Stimulated activated naive B cell treated with anti-CD40 and anti-IgM and Interleukin-4, amounts not matched to agents 10 μg/mL and 1 μg/mL and 100 μg/mL, for 72 hours (primary cell): ENCODE measurements around the gene PDZRN3.

Source experiments
- ATAC-seq, 2 donors: fragments of 150-1000 bp; cut with Tn5 transposase; replicated peaks; 2 replicates each; pipeline ENCODE4 v1.10.0; 2021; ENCODE audit warnings: moderate library complexity in 1 of 2
- DNase-seq: peaks from one replicate; pipeline ENCODE4 v3.0.0; 2021
- H3K27ac Mint-ChIP-seq: one replicate; pipeline ENCODE4 v1.8.0; 2022; ENCODE audit warnings: mild to moderate bottlenecking, mixed read lengths
- H3K27me3 Mint-ChIP-seq, 2 donors: one replicate each; pipeline ENCODE4 v1.8.0; 2022; ENCODE audit warnings: mixed read lengths in 2 of 2
- H3K36me3 Mint-ChIP-seq, 2 donors: one replicate each; pipeline ENCODE4 v1.8.0; 2022; ENCODE audit warnings: mixed read lengths in 2 of 2, mild to moderate bottlenecking in 1 of 2
- H3K4me1 Mint-ChIP-seq, 2 donors: one replicate each; pipeline ENCODE4 v1.8.0; 2022; ENCODE audit warnings: mixed read lengths in 2 of 2, mild to moderate bottlenecking in 1 of 2
- H3K4me3 Mint-ChIP-seq, 2 donors: one replicate each; pipeline ENCODE4 v1.8.0; 2022; ENCODE audit warnings: mild to moderate bottlenecking in 2 of 2, mixed read lengths in 2 of 2, moderate library complexity in 1 of 2
- H3K9me3 Mint-ChIP-seq, 2 donors: one replicate each; pipeline ENCODE4 v1.8.0; 2022; ENCODE audit warnings: mixed read lengths in 2 of 2, mild to moderate bottlenecking in 1 of 2

PDZRN3 gene

DNA sequence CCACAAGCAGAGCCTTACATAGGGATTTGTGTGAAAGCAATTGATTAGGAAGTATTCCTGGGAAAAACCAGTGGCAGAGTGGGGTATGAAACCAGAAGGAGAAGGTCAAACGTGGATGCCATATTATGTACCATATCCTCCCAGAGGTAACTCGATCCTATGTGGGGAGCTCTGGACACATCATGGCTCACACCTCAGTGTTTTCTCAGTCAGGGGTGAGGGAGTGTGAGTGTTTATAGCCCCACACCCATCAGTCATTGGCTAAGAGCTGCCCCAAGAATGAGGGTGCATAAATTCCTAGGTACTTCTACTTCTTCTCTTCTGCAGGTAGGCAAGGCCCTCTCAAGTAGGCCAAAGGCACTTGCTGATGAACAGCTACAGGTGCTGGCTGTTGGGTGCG is 28.2 kb upstream of the PDZRN3 start:
- Mint-ChIP-seq H3K27me3 (no peaks in the 10 kb centered on the region), H3K9me3 (peaks cover 0 to 3% of the 10 kb centered on the region in 2 donors), H3K4me1 (no peaks in the 10 kb centered on the region), H3K4me3 (no peak overlapping the region), H3K27ac (no peak overlapping the region), H3K36me3 (no peaks in the 10 kb centered on the region)
- ATAC-seq, result no peak
- DNase-seq, result no peak

DNA sequence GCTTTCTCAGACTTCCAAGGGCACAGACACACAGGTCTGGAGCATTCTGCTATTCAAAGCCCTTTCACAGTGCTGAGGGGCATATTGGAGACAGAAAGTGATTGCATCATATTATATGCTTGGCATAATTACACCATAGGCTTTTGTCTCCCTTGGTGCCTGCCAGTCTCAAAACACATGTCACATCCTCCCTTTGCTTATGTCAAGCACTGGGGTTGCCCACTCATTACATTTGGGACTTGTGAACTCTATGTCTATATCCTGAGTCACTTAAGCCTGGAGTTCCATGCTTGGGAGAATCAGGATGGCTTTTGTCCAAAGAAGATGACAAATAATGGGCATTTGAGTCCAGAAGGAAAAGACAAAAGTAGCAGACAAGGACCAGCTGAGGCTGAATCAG is 12.3 kb upstream of the PDZRN3 start:
- H3K4me1 Mint-ChIP-seq, result no peaks in the 10 kb centered on the region
- H3K36me3 Mint-ChIP-seq, result no peaks in the 10 kb centered on the region
- H3K9me3 Mint-ChIP-seq, result no peaks in the 10 kb centered on the region
- ATAC-seq, result no peak
- no peak overlapping the region for H3K27ac Mint-ChIP-seq
- no peak overlapping the region for H3K4me3 Mint-ChIP-seq
- DNase-seq, result no peak
- no peaks in the 10 kb centered on the region for H3K27me3 Mint-ChIP-seq

DNA sequence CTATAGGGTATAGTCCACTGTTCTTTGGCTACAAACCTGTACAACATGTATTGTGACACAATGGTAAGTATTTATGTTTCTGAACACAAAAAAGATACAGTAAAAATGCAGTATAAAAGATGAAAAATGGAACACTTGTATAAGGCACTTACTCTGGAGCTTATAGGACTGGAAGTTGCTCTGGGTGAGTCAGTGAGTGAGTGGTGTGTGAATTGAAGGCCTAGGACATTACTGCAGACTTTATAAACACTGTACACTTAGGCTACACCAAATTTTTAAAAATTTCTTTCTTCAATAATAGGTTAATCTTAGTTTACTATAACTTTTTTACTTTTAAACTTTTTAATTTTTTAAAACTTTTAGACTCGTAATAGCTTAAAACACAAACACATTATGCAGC is 10.5 kb upstream of the PDZRN3 start:
- no peaks in the 10 kb centered on the region for H3K36me3 Mint-ChIP-seq
- H3K4me1 Mint-ChIP-seq, result no peaks in the 10 kb centered on the region
- no peak for ATAC-seq
- no peak for DNase-seq
- no peaks in the 10 kb centered on the region for H3K9me3 Mint-ChIP-seq
- H3K27me3 Mint-ChIP-seq, result no peaks in the 10 kb centered on the region
- H3K4me3 Mint-ChIP-seq, result no peak overlapping the region
- no peak overlapping the region for H3K27ac Mint-ChIP-seq

DNA sequence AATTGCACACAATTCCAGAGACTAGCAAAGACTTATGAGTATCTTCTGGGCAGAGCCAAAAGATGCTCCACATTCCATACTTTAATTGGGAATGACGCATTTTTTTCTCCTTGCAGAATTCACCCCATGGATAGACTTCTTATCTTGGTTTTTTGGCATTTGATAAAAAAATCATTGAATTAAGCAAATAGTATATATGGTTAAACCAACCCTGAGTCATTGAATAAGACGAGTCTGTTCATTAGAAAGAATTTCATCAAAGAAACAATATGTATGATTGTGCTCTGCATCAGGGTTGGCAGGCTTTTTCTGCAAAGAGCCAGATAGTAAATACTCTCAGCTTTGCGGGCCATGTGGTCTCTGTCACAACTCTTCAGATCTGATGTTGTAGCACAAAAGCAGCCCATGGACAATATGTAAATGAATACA is 9.2 kb upstream of the PDZRN3 start:
- ATAC-seq (no peak), DNase-seq (no peak)
- Mint-ChIP-seq H3K36me3 (no peaks in the 10 kb centered on the region), H3K9me3 (peaks cover 0 to 2% of the 10 kb centered on the region in 2 donors), H3K4me3 (no peak overlapping the region), H3K27me3 (no peaks in the 10 kb centered on the region), H3K27ac (no peak overlapping the region), H3K4me1 (no peaks in the 10 kb centered on the region)

DNA sequence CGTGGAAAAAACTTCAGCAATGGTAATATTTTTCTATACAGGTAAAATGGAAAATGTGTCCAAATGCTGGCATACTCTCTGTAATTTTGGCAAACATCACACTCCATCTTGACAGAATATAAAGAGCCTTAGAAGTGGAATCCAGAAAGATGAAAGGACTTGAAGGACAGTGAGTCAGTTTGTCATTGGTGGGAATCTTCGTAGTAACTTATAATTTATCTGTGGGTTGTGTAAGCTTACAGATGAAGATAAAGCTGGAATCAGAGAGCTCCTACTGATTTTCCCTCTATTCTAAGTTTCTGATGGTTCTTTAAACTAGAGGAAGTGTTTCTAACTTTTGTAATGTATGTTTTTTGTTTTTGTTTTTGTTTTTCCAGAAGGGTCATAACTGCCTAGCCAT is 8.7 kb upstream of the PDZRN3 start:
- H3K4me3 Mint-ChIP-seq, result no peak overlapping the region
- no peak overlapping the region for H3K27ac Mint-ChIP-seq
- ATAC-seq (no peak), DNase-seq (no peak)
- no peaks in the 10 kb centered on the region for H3K36me3 Mint-ChIP-seq
- H3K27me3 Mint-ChIP-seq, result no peaks in the 10 kb centered on the region
- no peaks in the 10 kb centered on the region for H3K4me1 Mint-ChIP-seq
- H3K9me3 Mint-ChIP-seq, result peaks cover 0 to 2% of the 10 kb centered on the region in 2 donors

DNA sequence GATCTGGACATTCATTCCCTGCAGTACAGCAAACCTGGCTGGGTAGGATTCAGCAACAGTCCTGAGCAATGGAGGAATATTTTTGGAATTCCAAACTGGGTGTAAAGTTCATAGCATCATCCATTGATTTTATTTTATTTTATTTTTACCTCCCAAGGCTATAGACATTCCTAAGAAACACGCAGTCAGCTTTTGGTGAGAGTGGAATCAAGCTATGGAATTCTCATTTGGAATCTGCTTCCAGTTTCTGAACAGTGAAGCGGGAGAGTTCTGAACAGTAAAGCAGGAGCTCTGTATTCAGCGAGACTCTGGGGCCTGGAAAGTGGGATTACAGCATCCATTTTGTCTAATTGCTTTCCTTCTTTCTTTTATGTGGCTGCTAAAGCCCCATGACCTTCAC is 1.4 kb upstream of the PDZRN3 start:
- H3K27me3 Mint-ChIP-seq, result peaks cover 22 to 32% of the 10 kb centered on the region in 2 donors
- H3K27ac Mint-ChIP-seq, result no peak overlapping the region
- DNase-seq (no peak), ATAC-seq (no peak)
- peaks cover 0 to 4% of the 10 kb centered on the region in 2 donors for H3K9me3 Mint-ChIP-seq
- H3K4me1 Mint-ChIP-seq, result no peaks in the 10 kb centered on the region
- no peak overlapping the region for H3K4me3 Mint-ChIP-seq
- H3K36me3 Mint-ChIP-seq, result no peaks in the 10 kb centered on the region

DNA sequence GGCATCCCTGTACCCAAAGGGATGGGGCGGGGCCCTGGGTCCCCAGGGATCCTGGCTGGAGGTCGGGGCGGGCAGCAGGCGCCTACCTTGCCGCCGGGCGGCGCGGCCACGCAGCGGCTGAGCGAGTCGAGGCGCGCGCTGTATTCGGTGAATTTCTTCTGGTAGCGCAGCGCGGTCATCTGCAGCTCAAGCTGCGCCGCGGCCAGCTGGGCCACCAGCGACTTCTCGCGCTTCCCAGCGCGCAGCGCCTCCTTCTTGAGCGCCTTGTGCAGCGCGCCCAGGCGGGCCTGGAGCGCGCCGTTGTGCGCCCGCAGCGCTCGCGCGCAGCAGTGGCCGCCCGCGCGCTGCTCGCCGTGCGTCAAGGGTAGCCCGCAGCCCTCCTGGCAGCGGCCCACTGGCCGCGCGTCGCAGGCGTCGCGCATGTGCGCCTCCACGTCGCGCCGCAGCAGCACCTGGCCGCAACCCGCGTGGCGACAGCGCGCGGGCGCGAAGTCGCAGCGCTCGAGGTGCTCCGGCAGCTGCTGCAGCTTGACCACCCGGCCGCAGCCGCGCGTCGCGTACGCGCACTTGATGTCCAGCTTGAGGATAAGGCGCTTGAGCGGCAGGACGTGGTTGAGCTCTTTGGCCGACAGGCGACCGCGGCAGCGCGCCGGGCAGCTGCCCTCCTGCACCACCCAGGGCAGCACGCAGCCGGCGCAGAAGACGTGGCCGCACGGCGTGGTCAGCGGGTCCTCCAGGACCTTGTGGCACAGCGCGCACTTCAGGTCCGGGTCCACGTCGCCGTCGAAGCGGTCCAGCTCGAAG is 522 bp downstream of the PDZRN3 start:
- DNase-seq (no peak), ATAC-seq (no peak)
- Mint-ChIP-seq H3K27me3 (peaks cover 22 to 32% of the 10 kb centered on the region in 2 donors), H3K4me1 (no peaks in the 10 kb centered on the region), H3K9me3 (peaks cover 0 to 4% of the 10 kb centered on the region in 2 donors), H3K27ac (no peak overlapping the region), H3K36me3 (no peaks in the 10 kb centered on the region), H3K4me3 (no peak overlapping the region)

DNA sequence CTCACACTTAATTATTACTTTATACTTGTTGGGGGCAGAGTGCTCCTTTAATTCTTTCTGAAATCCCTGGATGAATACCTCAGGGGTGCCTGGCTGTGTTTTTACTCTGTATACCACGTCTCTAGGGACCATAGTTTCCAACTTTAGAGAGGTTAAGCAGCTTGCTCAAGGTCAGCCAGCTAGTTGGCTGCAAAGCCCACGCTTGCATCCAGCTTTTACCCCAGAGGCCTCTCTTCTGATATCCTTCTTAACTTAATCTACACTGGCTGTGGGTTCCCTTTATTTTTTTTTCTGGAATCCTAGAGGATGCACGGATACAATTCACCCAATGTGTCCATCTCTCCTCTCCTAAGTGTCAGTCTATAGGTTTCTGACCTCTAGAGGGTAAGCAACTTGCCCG is 1.4 kb downstream of the PDZRN3 start:
- ATAC-seq, result no peak
- Mint-ChIP-seq H3K36me3 (no peaks in the 10 kb centered on the region), H3K9me3 (peaks cover 0 to 2% of the 10 kb centered on the region in 2 donors), H3K27me3 (peaks cover 22 to 32% of the 10 kb centered on the region in 2 donors), H3K4me1 (no peaks in the 10 kb centered on the region), H3K27ac (no peak overlapping the region), H3K4me3 (no peak overlapping the region)
- no peak for DNase-seq

DNA sequence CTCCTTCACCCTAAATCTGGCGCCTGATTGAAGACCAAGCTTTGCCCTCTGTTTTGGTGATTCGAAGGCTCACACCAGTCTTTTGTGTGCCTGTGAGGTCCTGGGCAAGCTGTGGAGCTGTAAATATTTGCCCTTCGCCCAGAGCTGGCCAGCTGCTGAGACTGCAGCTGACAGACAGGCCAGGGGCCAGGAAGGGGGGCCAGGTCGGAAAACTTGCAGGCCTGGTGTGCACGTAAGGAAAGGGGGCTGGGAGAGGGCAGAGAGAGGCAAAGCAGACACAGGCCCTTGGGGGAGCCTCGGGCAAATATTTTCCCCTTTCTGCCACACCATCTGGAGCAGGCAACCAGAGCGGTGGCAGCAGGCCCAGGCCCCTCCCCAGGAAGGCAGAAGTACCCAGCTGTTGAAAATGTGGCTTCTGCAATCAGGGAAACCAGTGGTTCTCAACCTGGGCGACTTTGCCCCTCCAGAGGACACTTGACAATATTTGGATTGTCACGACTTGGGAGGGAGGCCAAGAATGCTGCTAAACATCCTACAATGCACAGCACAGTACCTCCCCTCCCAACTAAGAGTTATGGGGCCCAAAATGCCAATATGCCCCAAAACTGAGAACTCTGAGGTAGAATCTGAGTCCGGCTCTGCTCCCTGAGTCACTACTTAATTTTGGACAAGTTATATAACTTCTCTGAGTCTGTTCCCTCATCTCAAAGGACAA is 2.5 kb downstream of the PDZRN3 start:
- peaks cover 17 to 32% of the 10 kb centered on the region in 2 donors for H3K27me3 Mint-ChIP-seq
- H3K36me3 Mint-ChIP-seq, result no peaks in the 10 kb centered on the region
- no peaks in the 10 kb centered on the region for H3K4me1 Mint-ChIP-seq
- H3K9me3 Mint-ChIP-seq, result peaks cover 0 to 2% of the 10 kb centered on the region in 2 donors
- ATAC-seq, result no peak
- DNase-seq, result no peak
- no peak overlapping the region for H3K4me3 Mint-ChIP-seq
- no peak overlapping the region for H3K27ac Mint-ChIP-seq

DNA sequence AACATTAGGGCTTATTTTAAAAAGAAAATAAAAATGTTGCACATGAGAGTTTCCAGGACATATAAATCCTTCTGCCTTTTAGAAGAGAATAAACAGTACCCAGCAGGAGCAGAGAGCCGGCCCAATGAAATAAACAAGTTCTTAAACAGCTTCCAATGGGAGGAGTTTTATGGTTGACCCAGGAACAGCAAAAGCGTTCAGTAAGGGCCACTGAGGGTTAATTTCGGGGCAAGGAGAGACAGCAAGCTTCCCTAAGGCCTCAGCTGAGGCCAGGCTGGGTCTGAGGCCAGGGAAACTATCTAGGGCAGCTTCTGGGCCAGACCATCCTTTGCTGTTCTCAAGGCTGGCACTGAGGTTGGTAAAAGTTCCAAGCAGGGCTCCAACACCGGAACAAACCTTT is 3.4 kb downstream of the PDZRN3 start:
- peaks cover 17 to 32% of the 10 kb centered on the region in 2 donors for H3K27me3 Mint-ChIP-seq
- H3K9me3 Mint-ChIP-seq, result peaks cover 0 to 2% of the 10 kb centered on the region in 2 donors
- no peak for ATAC-seq
- no peak overlapping the region for H3K4me3 Mint-ChIP-seq
- no peaks in the 10 kb centered on the region for H3K4me1 Mint-ChIP-seq
- DNase-seq, result no peak
- no peaks in the 10 kb centered on the region for H3K36me3 Mint-ChIP-seq
- no peak overlapping the region for H3K27ac Mint-ChIP-seq

DNA sequence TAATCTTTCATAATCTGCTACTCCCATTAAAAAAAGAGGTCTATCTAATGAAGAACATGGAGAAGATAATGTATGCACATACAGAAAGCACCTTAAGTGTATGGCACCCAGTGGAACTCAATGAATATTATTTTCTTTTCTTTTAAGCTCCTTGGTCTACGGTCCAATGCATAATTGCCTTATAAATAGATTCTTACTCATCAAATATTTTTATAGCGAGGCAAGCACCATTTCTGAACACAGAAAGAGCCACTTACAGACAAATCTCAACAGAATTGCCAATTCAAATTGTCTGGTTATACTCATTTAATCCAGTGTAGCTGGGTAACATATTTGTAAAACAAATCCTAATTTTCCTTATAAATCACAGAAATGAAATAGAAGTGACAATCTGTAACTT is 6.3 kb downstream of the PDZRN3 start:
- H3K27ac Mint-ChIP-seq, result no peak overlapping the region
- H3K27me3 Mint-ChIP-seq, result peaks cover 7 to 16% of the 10 kb centered on the region in 2 donors
- no peak overlapping the region for H3K4me3 Mint-ChIP-seq
- no peak for DNase-seq
- no peaks in the 10 kb centered on the region for H3K36me3 Mint-ChIP-seq
- ATAC-seq, result no peak
- no peaks in the 10 kb centered on the region for H3K4me1 Mint-ChIP-seq
- peaks cover 0 to 2% of the 10 kb centered on the region in 2 donors for H3K9me3 Mint-ChIP-seq

DNA sequence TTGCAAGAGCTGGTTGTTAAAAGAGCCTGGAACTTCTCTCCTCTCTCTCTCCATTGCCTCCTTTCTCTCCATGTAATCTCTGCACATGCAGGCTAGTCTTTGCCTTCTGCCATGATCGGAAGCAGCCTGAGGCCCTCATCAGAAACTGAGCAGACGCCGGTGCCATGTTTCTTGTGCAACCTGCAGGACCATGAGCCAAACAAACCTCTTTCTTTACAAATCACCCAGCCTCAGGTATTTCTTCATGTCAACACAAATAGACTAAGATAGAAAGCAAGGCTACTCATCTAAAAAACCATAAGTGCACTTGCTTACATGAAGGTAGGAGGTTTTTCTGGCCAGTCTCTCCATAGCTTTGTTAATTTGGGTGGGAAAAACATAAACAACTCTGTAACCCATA is 8.7 kb downstream of the PDZRN3 start:
- no peak overlapping the region for H3K27ac Mint-ChIP-seq
- DNase-seq, result no peak
- peaks cover 0 to 5% of the 10 kb centered on the region in 2 donors for H3K27me3 Mint-ChIP-seq
- ATAC-seq, result no peak
- H3K36me3 Mint-ChIP-seq, result no peaks in the 10 kb centered on the region
- H3K4me3 Mint-ChIP-seq, result no peak overlapping the region
- no peaks in the 10 kb centered on the region for H3K4me1 Mint-ChIP-seq
- H3K9me3 Mint-ChIP-seq, result peaks cover 0 to 3% of the 10 kb centered on the region in 2 donors

DNA sequence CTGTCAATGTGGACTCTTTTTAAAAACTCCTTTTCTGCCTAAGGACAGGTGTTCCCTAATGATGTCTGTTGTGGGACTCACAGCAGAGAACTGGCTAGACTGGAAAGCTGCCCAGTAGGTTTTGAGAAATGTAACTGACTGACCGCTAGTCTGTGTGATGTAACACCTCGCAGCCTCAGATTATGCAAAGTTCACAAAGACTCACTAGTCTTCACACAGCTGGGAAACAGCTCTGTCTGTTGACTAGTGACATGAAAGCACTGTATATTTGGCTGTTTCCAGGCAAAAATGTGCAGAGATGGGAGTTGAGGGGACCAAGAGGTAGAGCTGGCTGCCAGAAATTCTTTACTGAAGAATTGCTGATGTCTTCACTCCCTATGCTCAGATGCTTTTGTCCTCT is 10.3 kb downstream of the PDZRN3 start:
- DNase-seq, result no peak
- no peak overlapping the region for H3K4me3 Mint-ChIP-seq
- H3K4me1 Mint-ChIP-seq, result no peaks in the 10 kb centered on the region
- H3K9me3 Mint-ChIP-seq, result peaks cover 0 to 3% of the 10 kb centered on the region in 2 donors
- H3K27me3 Mint-ChIP-seq, result peaks cover 0 to 5% of the 10 kb centered on the region in 2 donors
- no peak for ATAC-seq
- H3K36me3 Mint-ChIP-seq, result no peaks in the 10 kb centered on the region
- no peak overlapping the region for H3K27ac Mint-ChIP-seq

DNA sequence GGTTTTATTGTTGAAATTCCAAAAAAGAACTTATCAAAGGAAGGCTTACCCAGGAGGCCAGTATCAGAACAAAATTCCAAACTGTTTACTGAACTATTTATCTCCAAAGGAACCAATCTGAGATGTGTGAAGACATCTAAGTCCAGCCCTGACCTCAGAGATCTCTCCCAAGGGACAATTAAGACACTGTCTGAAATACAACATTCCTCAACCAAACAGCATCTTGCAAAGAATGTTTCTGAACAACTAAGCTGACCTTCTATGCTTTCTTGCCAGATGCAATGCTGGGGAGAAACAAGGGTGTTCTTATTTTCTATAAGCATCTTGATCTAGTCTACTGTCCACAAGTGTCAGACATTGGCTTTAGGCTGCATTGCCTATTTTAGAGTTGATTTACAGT is 13.6 kb downstream of the PDZRN3 start:
- DNase-seq, result no peak
- peaks cover 0 to 3% of the 10 kb centered on the region in 2 donors for H3K9me3 Mint-ChIP-seq
- no peaks in the 10 kb centered on the region for H3K36me3 Mint-ChIP-seq
- ATAC-seq, result no peak
- H3K4me3 Mint-ChIP-seq, result no peak overlapping the region
- H3K27me3 Mint-ChIP-seq, result peaks cover 0 to 5% of the 10 kb centered on the region in 2 donors
- no peaks in the 10 kb centered on the region for H3K4me1 Mint-ChIP-seq
- no peak overlapping the region for H3K27ac Mint-ChIP-seq

DNA sequence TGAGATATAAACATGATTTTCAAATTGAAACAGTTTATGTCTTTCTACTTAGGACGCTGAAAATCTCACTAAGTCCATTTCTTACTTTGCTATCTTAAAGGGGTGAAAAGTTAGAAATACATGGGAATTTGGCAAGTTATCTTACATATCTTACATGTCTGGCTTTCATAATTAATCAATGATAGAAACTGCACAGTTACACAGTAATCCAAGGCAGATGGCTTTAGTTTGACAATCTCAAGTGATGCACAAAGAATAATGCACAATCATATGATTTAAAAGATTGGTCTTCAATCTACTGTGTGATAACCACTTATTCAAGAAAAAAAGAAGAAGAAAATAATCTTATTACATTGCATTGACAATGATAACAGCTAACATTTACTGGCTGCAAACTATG is 14.2 kb downstream of the PDZRN3 start:
- no peaks in the 10 kb centered on the region for H3K4me1 Mint-ChIP-seq
- ATAC-seq (no peak), DNase-seq (no peak)
- peaks cover 0 to 3% of the 10 kb centered on the region in 2 donors for H3K9me3 Mint-ChIP-seq
- no peaks in the 10 kb centered on the region for H3K36me3 Mint-ChIP-seq
- H3K27me3 Mint-ChIP-seq, result peaks cover 0 to 5% of the 10 kb centered on the region in 2 donors
- no peak overlapping the region for H3K4me3 Mint-ChIP-seq
- no peak overlapping the region for H3K27ac Mint-ChIP-seq
